Measurements from ENCODE around the gene UBALD2. TPM values are rescaled to one million over a fixed set of nuclear protein-coding genes. Genes with fewer than 3 reads are reported as not detected.

The UBALD2 gene
- total RNA-seq, 1 donor from 2014 or later: 26.4 TPM

DNA sequence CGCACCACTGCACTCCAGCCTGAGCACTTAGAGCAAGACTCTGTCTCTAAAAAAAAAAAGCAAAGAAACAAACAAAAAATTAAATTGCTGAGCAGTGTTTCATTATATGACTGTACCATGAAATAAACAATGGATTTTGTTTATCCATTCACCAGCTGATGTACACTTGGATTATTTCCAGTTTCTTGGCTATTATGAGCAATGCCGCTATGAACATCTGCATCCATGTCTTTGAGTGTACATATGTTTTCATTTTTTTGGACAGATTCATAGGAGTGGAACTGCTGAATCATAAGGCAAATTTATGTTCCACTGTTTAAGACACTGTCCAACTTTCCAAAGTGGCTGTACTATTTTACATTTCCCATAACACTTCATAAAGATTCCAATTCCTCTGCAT is 32.8 kb upstream of the UBALD2 start:
- TF ChIP-seq, protein P1, sequence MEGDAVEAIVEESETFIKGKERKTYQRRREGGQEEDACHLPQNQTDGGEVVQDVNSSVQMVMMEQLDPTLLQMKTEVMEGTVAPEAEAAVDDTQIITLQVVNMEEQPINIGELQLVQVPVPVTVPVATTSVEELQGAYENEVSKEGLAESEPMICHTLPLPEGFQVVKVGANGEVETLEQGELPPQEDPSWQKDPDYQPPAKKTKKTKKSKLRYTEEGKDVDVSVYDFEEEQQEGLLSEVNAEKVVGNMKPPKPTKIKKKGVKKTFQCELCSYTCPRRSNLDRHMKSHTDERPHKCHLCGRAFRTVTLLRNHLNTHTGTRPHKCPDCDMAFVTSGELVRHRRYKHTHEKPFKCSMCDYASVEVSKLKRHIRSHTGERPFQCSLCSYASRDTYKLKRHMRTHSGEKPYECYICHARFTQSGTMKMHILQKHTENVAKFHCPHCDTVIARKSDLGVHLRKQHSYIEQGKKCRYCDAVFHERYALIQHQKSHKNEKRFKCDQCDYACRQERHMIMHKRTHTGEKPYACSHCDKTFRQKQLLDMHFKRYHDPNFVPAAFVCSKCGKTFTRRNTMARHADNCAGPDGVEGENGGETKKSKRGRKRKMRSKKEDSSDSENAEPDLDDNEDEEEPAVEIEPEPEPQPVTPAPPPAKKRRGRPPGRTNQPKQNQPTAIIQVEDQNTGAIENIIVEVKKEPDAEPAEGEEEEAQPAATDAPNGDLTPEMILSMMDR (IDR thresholded peaks at IDR 0.05; ENCODE audit: unreplicated experiment): no peak
- Mint-ChIP-seq H3K27me3 (ENCODE audit: low read depth) (peaks cover 29% of the 10 kb centered on the region), H3K4me3 (no peak overlapping the region), H3K27ac (no peak overlapping the region), H3K9me3 (no peaks in the 10 kb centered on the region), H3K36me3 (no peaks in the 10 kb centered on the region), H3K4me1 (no peaks in the 10 kb centered on the region)
- DNase-seq (ENCODE audit: low spot score in 2 of 2, unreplicated experiment in 2 of 2): no peak

DNA sequence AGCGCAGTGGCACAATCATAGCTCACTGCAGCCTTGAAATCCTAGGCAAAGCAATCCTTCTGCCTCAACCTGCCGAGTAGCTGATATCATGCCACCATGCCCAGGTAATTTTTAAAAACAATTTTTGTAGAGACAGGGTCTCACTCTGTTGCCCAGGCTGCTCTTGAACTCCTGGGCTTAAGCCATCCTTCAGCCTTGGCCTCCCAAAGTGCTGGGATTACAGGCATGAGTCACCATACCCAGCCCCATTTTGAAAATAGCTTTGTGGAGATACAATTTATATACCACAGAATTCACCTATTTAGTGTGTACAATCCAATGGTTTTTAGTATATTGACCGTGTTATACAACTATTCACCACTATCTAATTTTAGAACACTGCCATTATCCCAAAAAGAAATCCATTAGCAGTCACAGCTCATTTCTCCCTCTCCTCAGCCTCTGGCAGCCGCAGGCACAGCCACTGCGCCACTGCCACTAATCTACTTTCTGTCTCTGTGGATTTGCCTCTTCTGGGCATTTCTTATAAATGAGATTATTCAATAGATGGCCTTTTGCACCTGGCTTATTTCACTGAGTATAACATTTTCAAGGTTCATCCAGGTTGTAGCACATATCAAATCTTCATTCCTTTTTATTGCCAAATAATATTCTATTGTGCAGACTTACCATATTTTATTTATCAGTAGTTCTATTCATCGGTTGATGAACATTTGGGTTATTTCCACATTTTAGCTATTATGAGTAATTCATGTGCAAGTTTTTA is 31.4 kb upstream of the UBALD2 start:
- H3K27me3 Mint-ChIP-seq (ENCODE audit: low read depth): peaks cover 39% of the 10 kb centered on the region
- no peak overlapping the region for H3K27ac Mint-ChIP-seq
- no peak overlapping the region for H3K4me3 Mint-ChIP-seq
- TF ChIP-seq, protein P1 (IDR thresholded peaks at IDR 0.05; ENCODE audit: unreplicated experiment): no peak
- no peaks in the 10 kb centered on the region for H3K9me3 Mint-ChIP-seq
- DNase-seq (ENCODE audit: low spot score in 2 of 2, unreplicated experiment in 2 of 2): no peak
- H3K4me1 Mint-ChIP-seq: no peaks in the 10 kb centered on the region
- H3K36me3 Mint-ChIP-seq: no peaks in the 10 kb centered on the region

DNA sequence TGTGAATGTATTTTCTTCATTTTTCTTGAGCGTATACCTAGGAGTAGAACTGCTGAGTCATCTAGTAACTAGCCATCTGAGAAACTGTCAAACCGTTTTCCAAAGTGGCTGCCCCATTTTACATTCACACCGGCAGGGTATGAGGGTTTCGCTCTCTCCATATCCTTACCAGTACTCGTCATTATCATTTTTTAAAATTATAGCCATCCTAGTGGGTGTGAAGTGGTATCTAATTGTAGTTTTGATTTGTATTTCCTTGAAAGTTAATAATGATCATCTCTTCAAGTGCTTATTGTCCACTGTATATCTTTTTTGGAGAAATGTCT is 30.8 kb upstream of the UBALD2 start:
- H3K36me3 Mint-ChIP-seq: no peaks in the 10 kb centered on the region
- peaks cover 3% of the 10 kb centered on the region for H3K4me1 Mint-ChIP-seq
- no peak overlapping the region for H3K4me3 Mint-ChIP-seq
- DNase-seq (ENCODE audit: low spot score in 2 of 2, unreplicated experiment in 2 of 2): no peak
- TF ChIP-seq, protein P1 (IDR thresholded peaks at IDR 0.05; ENCODE audit: unreplicated experiment): no peak
- H3K9me3 Mint-ChIP-seq: no peaks in the 10 kb centered on the region
- H3K27me3 Mint-ChIP-seq (ENCODE audit: low read depth): peaks cover 38% of the 10 kb centered on the region
- no peak overlapping the region for H3K27ac Mint-ChIP-seq

DNA sequence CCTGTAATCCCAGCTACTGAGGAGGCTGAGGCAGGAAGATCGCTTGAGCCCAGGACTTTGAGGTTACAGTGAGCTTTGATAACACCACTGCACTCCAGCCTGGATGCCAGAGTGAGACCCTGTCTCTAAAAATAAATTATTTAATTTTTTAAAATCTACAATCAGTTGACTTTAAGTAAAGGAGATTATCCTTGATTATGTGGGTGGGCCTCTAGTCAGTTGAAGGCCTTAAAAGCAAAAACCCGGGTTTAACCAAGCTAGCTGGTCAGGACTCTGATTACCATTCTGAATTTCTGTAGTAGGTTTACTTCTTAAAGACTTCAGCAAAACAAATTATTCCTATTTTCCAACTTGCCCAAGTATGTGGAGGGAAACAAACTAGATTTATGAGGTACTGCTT is 29.3 kb upstream of the UBALD2 start:
- Mint-ChIP-seq H3K4me1 (peaks cover 5% of the 10 kb centered on the region), H3K27ac (no peak overlapping the region), H3K4me3 (no peak overlapping the region), H3K9me3 (no peaks in the 10 kb centered on the region), H3K27me3 (ENCODE audit: low read depth) (peaks cover 32% of the 10 kb centered on the region), H3K36me3 (no peaks in the 10 kb centered on the region)
- DNase-seq (ENCODE audit: low spot score in 2 of 2, unreplicated experiment in 2 of 2): no peak
- TF ChIP-seq, protein P1 (IDR thresholded peaks at IDR 0.05; ENCODE audit: unreplicated experiment): no peak

DNA sequence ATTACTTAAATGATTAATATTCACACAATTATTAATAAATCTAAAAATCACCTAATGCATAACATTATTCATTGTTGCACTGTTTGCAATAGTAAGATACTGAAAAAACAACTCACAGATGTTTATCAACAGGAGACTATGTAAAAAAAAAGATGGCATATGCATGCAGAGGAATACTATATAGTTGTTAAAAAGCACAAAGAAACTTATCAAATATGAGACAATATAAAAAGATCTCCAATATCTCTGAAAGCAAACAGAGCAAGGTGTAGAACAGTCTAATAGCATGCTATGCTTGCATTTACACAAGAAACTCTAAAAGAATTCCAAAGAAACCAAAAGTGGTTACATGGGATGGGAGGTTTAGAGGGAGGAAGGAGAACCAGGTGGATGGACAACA is 28.5 kb upstream of the UBALD2 start:
- H3K4me1 Mint-ChIP-seq: peaks cover 11% of the 10 kb centered on the region
- no peak overlapping the region for H3K27ac Mint-ChIP-seq
- H3K36me3 Mint-ChIP-seq: no peaks in the 10 kb centered on the region
- H3K9me3 Mint-ChIP-seq: no peaks in the 10 kb centered on the region
- no peak overlapping the region for H3K4me3 Mint-ChIP-seq
- peaks cover 38% of the 10 kb centered on the region for H3K27me3 Mint-ChIP-seq (ENCODE audit: low read depth)
- no peak for DNase-seq (ENCODE audit: low spot score in 2 of 2, unreplicated experiment in 2 of 2)
- TF ChIP-seq, protein P1 (IDR thresholded peaks at IDR 0.05; ENCODE audit: unreplicated experiment): no peak

All from mesothelial cell of epicardium (in vitro differentiated cells).